Measurements from ENCODE around the gene PPP4R3B. TPM values are rescaled to one million over a fixed set of nuclear protein-coding genes. Genes with fewer than 3 reads are reported as not detected.

Gene PPP4R3B
- total and polyA plus RNA-seq, 2 of the 8 experiments (the other 6 are each of a cell fraction or from before 2014, with no cell fraction given) = 8.5 to 39.1 TPM

DNA sequence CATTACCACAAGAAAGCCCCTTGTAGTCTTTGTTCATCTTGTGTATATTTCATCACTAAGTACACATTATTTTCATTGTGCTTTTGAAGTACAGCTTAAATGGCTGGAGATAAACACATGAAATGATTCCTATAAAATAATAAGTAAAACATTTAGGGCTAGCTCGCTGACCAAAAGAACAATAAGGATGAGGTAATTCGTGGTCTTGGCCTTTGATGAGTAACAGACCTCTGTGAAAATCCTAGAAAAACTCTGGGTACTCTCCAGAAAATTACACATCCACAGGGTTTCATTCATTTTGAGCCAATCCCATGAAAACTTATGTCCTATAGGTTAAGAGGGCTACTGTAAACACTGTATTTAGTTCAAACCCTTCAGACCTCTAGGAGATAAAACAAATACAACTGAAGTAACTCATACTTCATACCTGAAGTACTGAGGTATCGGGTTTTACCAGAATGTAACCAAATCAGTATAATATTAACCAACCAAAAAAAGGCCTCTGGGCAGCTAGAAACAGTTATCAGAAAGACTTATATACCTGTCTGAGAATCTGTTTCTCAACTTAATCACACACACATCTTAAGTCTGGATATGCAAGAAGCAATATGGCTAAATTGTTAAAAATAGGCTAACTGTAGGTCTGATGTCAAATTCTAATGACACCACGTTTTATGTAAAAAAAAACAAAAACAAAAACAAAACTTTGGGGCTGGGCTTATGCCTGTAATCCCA is 66.9 kb downstream of the PPP4R3B start:
- H3K4me2 ChIP-seq (ENCODE audit: insufficient read depth in 1 of 2, low read depth in 2 of 2, low read length in 2 of 2) = no peak overlapping the region
- no peak overlapping the region for H3K18ac ChIP-seq (ENCODE audit: extremely low read depth, low read length)
- POLR2A ChIA-PET (ENCODE audit: partially characterized antibody) = interaction anchor here (0.6 kb wide), 1 partner anchor 52 kb away, joined by 3 read pairs; no protein-coding TSS in a partner anchor
- H2BK20ac ChIP-seq (ENCODE audit: low read length) = no peak overlapping the region
- H3K4me1 ChIP-seq (replicated peaks in 1 of 4; ENCODE audit: control insufficient read depth in 3 of 4, insufficient read depth in 4 of 4, low read length in 3 of 4) = no peaks in the 10 kb centered on the region
- H2BK15ac ChIP-seq (ENCODE audit: low read length) = no peak overlapping the region
- no peak overlapping the region for H3K9ac ChIP-seq (replicated peaks in 1 of 4; ENCODE audit: extremely low read depth in 1 of 4, low read depth in 3 of 4, low read length in 3 of 4)
- H2BK5ac ChIP-seq (ENCODE audit: low read depth, low read length) = no peak overlapping the region
- CTCF ChIA-PET (ENCODE audit: partially characterized antibody) = no interaction called here
- FAIRE-seq (no peak), DNase-seq (ENCODE audit: low read depth in 1 of 2, low spot score in 2 of 2) (no peak)
- no peak overlapping the region for H2BK12ac ChIP-seq (ENCODE audit: low read depth, low read length)
- no peaks in the 10 kb centered on the region for H3K23me2 ChIP-seq (ENCODE audit: low read depth, low read length)
- no peak overlapping the region for H4K8ac ChIP-seq (ENCODE audit: extremely low read depth, insufficient read depth, low read length)
- H3K36me3 ChIP-seq (ENCODE audit: control insufficient read depth in 2 of 4, insufficient read depth in 4 of 4, low read length in 3 of 4) = peaks cover 0 to 4% (median 0%) of the 10 kb centered on the region in 4 experiments; a peak in 2 of 8 replicates
- no peak overlapping the region for H2BK120ac ChIP-seq (replicated peaks; ENCODE audit: low read depth, low read length)
- no peak overlapping the region for H2AK5ac ChIP-seq (ENCODE audit: low read depth, low read length)
- H4K20me1 ChIP-seq (replicated peaks in 1 of 2; ENCODE audit: control insufficient read depth in 1 of 2, insufficient read depth in 2 of 2, low read length in 2 of 2) = no peaks in the 10 kb centered on the region
- no peak overlapping the region for H3K14ac ChIP-seq (ENCODE audit: insufficient read length)
- no peak overlapping the region for H4K5ac ChIP-seq (ENCODE audit: insufficient read length, low read depth, low read length)
- no peaks in the 10 kb centered on the region for H3K27me3 ChIP-seq (replicated peaks in 1 of 4; ENCODE audit: control insufficient read depth in 3 of 4, extremely low read depth in 1 of 4, insufficient read depth in 3 of 4, low read length in 3 of 4)
- no peak overlapping the region for H3K4ac ChIP-seq (replicated peaks; ENCODE audit: insufficient read length, low read depth, low read length)
- H3K79me1 ChIP-seq (ENCODE audit: low read depth, low read length) = no peaks in the 10 kb centered on the region
- H3K9me3 ChIP-seq (ENCODE audit: insufficient read depth in 2 of 2, low read depth in 1 of 2, low read length in 1 of 2) = no peaks in the 10 kb centered on the region
- H3K27ac ChIP-seq (ENCODE audit: low read depth, low read length) = no peak overlapping the region
- no peak overlapping the region for H3K4me3 ChIP-seq (ENCODE audit: extremely low read depth in 1 of 4, insufficient read depth in 2 of 4, low read depth in 3 of 4, low read length in 4 of 4)
- H3K23ac ChIP-seq (ENCODE audit: insufficient read length) = no peak overlapping the region
- H2AFZ ChIP-seq (ENCODE audit: low read length) = no peak overlapping the region
- WGBS, 2 experiments (ENCODE audit: extremely low coverage in 1 of 2, insufficient coverage in 1 of 2, insufficient read length in 1 of 2, insufficient replicate concordance in 2 of 2, low coverage in 1 of 2, low lambda C conversion rate in 2 of 2, missing lambda C conversion rate in 1 of 2) = 89% methylated on average over 4 of the region's 4 CpGs; no CpG with 5 or more reads in 1 of the 2 experiments
- H4K91ac ChIP-seq (replicated peaks; ENCODE audit: insufficient read length, low read length) = no peak overlapping the region
- H3K79me2 ChIP-seq (ENCODE audit: control insufficient read depth in 1 of 2, insufficient read depth in 2 of 2, low read length in 2 of 2) = no peaks in the 10 kb centered on the region
- no peak overlapping the region for H3K56ac ChIP-seq (replicated peaks; ENCODE audit: insufficient read length, low read depth, low read length)
- no peak for TF ChIP-seq SIN3A (conservative IDR thresholded peaks at IDR 0.05 in 1 of 2, IDR thresholded peaks at IDR 0.05 in 1 of 2; ENCODE audit: low read depth in 1 of 2, low read length in 2 of 2)
- TF ChIP-seq E2F6 (IDR thresholded peaks at IDR 0.05) = no peak
- TF ChIP-seq, protein P1, sequence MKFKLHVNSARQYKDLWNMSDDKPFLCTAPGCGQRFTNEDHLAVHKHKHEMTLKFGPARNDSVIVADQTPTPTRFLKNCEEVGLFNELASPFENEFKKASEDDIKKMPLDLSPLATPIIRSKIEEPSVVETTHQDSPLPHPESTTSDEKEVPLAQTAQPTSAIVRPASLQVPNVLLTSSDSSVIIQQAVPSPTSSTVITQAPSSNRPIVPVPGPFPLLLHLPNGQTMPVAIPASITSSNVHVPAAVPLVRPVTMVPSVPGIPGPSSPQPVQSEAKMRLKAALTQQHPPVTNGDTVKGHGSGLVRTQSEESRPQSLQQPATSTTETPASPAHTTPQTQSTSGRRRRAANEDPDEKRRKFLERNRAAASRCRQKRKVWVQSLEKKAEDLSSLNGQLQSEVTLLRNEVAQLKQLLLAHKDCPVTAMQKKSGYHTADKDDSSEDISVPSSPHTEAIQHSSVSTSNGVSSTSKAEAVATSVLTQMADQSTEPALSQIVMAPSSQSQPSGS (IDR thresholded peaks at IDR 0.05; ENCODE audit: low read length) = no peak
- no peak for TF ChIP-seq SIX5 (IDR thresholded peaks at IDR 0.05; ENCODE audit: low read depth, low read length)
- TF ChIP-seq POLR2A (IDR thresholded peaks at IDR 0.05; ENCODE audit: control extremely low read depth in 1 of 2, low read depth in 2 of 2, low read length in 2 of 2) = no peak
- no peak for TF ChIP-seq POLR2AphosphoS5 (IDR thresholded peaks at IDR 0.05; ENCODE audit: low read depth, low read length)
- no peak for TF ChIP-seq FOSL1 (IDR thresholded peaks at IDR 0.05; ENCODE audit: insufficient read depth, low read depth, low read length)
- TF ChIP-seq EZH2 (IDR thresholded peaks at IDR 0.05; ENCODE audit: low read depth, low read length, severe bottlenecking) = no peak
- no peak for TF ChIP-seq SIRT6 (IDR thresholded peaks at IDR 0.05; ENCODE audit: low read length)
- no peak for TF ChIP-seq SAP30 (IDR thresholded peaks at IDR 0.05; ENCODE audit: insufficient read depth, insufficient replicate concordance, low read length)
